Medulla oblongata (tissue), 1 donor: ENCODE results near the gene DNPH1.

Experiments used
- DNase-seq: peaks from one replicate; pipeline ENCODE4 v3.0.0-alpha.2; 2015; ENCODE audit errors: extremely low spot score

Gene DNPH1

GRCh38 chr6:43211955-43212354, 17.3 kb downstream of the DNPH1 start:
- no peak for DNase-seq

- DNase-seq: no peak
Observed at GRCh38 chr6:43207286-43207685, 22.0 kb downstream of the DNPH1 start.

- no peak for DNase-seq
Observed at GRCh38 chr6:43205849-43206248, 23.4 kb downstream of the DNPH1 start.

- DNase-seq: no peak
Observed at GRCh38 chr6:43204271-43205105, 24.8 kb downstream of the DNPH1 start.

- no peak for DNase-seq
Observed at GRCh38 chr6:43203718-43204095, 25.6 kb downstream of the DNPH1 start.

GRCh38 chr6:43203029-43203717, 26.1 kb downstream of the DNPH1 start:
- DNase-seq: no peak

GRCh38 chr6:43202451-43202850, 26.8 kb downstream of the DNPH1 start:
- no peak for DNase-seq

GRCh38 chr6:43200541-43200940, 28.7 kb downstream of the DNPH1 start:
- no peak for DNase-seq

GRCh38 chr6:43199912-43200311, 29.4 kb downstream of the DNPH1 start:
- DNase-seq: no peak

- no peak for DNase-seq
Observed at GRCh38 chr6:43196337-43196736, 32.9 kb downstream of the DNPH1 start.

- no peak for DNase-seq
Observed at GRCh38 chr6:43193929-43194328, 35.4 kb downstream of the DNPH1 start.

GRCh38 chr6:43192911-43193310, 36.4 kb downstream of the DNPH1 start:
- DNase-seq: no peak

GRCh38 chr6:43189776-43190304, 39.4 kb downstream of the DNPH1 start:
- DNase-seq: no peak

GRCh38 chr6:43188426-43188825, 40.9 kb downstream of the DNPH1 start:
- DNase-seq: no peak

GRCh38 chr6:43187821-43188220, 41.5 kb downstream of the DNPH1 start:
- no peak for DNase-seq

GRCh38 chr6:43186706-43187105, 42.6 kb downstream of the DNPH1 start:
- DNase-seq: no peak

- no peak for DNase-seq
Observed at GRCh38 chr6:43186019-43186418, 43.3 kb downstream of the DNPH1 start.

- no peak for DNase-seq
Observed at GRCh38 chr6:43185391-43185985, 43.8 kb downstream of the DNPH1 start.

- no peak for DNase-seq
Observed at GRCh38 chr6:43184268-43184985, 44.9 kb downstream of the DNPH1 start.

GRCh38 chr6:43183441-43183840, 45.8 kb downstream of the DNPH1 start:
- no peak for DNase-seq

GRCh38 chr6:43181942-43182860, 47.1 kb downstream of the DNPH1 start, which contains the start of gene CUL9:
TSS of gene CUL9 (plus strand) at chr6:43182196. CDS start at chr6:43184311, 2,115 bp downstream.
- peak; percentile 87 for DNase-seq
